HG02571 (cell line): ENCODE measurements around the gene DISP3.

Experiments used
- ATAC-seq: cut with Tn5 transposase; IDR thresholded peaks from one replicate; pipeline ENCODE4 v1.9.1; 2021; ENCODE audit warnings: mild to moderate bottlenecking, moderate library complexity; ENCODE audit not compliant: unreplicated experiment

DISP3 gene

GRCh38 chr1:11538886-11539285, 59.9 kb downstream of the DISP3 start:
- ATAC-seq, result no peak

DNA sequence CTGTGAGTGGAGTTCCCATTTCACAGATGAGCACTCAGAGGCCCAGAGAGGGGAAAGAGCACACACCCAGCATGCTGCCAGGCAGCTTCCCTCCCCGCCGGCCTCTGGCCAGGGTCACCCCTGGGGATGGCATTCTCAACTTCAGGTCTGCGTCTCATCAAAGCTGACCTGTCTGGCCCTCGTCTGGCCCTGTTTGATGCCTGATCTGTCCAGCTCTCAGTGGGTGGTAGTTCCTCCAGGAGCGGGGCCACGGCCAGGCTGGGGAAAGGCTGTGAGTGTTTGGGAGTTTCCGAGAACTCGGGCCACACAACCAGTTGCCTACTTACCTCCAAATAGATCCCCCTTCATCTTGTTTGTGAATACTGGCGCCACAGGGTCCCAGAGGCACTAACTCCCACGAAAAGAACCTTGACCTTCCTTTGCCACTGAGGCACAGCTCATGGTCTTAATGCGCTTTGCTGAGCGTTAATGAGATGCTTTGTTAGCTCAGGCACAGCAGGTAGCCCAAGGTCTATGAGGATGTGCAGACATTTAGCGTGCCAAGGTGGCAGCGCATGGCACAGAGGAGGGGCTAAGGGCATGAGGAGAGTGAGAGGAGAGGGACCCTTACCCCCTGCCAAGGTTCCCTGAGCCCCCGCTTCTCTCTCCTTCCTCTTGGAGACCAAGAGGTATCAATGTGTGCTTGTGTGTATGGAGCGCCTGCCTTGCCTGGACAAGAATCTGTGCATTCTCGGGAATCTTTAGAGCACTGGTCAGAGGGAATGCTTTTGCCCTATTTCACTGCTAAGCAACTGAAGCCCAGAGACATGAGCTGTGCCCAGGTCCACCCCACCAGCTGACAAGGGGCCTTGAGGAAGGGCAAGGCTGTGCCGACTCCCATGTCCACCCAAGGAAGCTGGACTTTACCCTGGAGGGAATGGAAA, 61.2 kb downstream of the DISP3 start:
- no peak for ATAC-seq

GRCh38 chr1:11540773-11541160, 61.8 kb downstream of the DISP3 start:
- ATAC-seq, result no peak

GRCh38 chr1:11541236-11541635, 62.3 kb downstream of the DISP3 start:
- no peak for ATAC-seq

DNA sequence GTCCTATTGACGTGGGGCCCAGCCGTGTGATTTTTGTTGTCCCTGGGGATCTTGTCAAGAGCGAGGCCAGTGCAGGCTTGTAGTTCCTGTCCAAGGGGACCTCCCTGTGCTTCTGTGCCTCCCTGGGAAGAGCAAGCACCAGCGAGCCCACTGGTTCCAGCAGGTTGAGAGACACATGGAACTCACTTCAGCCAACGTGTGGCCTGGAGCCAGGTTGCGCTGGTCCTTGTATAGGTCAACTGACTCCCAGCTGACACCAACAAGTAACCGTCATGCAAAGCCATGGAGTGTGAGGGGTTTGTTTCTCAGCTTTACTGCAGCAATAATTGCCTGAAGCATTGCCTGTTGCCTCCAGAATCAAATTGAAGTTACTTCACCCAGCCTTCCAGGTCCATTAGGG, 63.0 kb downstream of the DISP3 start:
- ATAC-seq, result no peak

DNA sequence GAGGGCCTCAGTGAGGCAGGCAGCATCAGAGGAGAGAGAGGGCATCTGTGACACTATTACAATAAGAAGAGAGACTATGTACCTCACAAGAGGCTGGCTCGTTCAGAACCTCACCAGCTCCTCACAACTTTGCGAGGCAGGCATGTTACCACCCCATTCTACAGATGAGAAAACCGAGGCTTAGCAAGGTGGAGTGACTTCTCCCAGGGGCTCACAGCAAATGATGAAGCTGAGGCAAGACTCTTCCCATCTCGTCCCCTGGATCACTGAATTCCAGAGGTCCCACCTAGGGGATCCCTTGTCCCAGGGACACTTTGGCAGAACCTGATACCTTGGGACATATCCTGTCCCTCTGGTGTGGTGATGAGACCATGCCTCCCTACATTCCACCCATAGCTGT, 64.4 kb downstream of the DISP3 start:
- no peak for ATAC-seq

GRCh38 chr1:11543796-11544195, 64.8 kb downstream of the DISP3 start:
- ATAC-seq, result no peak

DNA sequence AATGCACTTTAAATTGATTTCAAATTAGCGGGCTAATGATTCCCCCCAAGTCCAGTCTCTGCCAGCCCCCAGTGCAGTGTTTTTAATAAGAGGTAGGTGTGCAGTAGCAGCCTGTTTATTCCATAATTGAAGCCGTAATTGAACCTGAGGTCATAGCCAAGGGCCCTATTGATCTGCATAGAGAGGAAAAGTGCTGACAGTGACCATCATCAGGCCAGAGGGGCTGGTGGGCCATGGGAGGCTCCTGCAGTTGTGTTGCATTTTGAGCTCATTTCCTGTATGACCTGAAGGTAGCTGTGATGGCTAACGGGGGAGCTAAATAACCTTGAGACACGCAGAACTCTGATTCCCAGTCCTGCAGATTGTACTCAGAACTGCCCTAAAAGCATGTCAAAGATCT, 67.5 kb downstream of the DISP3 start:
- no peak for ATAC-seq

GRCh38 chr1:11550664-11551283, 71.8 kb downstream of the DISP3 start:
- no peak for ATAC-seq

- ATAC-seq, result no peak
Measured at GRCh38 chr1:11558276-11558675, 79.3 kb downstream of the DISP3 start.

GRCh38 chr1:11558871-11559590, 80.1 kb downstream of the DISP3 start:
- no peak for ATAC-seq

DNA sequence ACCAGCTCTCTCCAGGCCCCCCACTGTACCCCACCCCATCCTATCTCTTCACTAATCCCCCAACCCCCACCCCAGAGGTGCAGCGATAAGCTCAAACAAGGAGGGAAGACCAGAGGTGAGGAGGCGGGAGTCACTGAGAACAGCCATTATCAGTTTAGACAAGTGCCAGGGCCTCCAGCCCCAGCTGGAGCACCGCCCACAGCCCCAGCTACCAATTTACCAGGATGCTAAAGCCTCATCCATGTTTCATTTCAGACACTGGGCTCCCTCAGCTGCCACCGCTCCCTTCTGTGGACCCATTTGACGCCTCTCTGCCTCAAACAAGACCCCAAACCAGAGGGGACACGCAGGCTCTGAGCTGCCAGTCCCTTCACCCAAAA, 80.6 kb downstream of the DISP3 start:
- no peak for ATAC-seq

GRCh38 chr1:11560061-11560460, 81.1 kb downstream of the DISP3 start:
- ATAC-seq, result no peak

GRCh38 chr1:11561740-11562139, 82.8 kb downstream of the DISP3 start:
- ATAC-seq, result no peak

DNA sequence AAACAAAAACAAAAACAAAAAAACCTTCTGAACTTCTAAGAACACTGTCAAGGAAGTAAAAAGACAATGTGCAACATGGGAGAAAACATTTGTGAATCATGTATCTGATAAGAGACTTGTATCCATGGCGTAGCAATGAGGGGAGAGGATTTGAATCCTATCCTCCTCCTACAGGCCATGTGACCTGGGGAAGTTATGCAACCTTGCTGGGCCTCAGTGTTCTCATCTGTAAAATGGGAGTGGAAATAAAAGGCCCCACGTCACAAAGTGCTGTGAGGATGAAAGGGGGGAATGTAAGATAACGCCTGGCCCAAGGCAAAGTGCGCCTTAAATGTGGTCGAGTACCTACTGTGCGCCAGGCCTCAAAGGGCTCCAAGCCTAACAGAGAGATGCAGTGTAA, 83.7 kb downstream of the DISP3 start:
- ATAC-seq, result no peak

DNA sequence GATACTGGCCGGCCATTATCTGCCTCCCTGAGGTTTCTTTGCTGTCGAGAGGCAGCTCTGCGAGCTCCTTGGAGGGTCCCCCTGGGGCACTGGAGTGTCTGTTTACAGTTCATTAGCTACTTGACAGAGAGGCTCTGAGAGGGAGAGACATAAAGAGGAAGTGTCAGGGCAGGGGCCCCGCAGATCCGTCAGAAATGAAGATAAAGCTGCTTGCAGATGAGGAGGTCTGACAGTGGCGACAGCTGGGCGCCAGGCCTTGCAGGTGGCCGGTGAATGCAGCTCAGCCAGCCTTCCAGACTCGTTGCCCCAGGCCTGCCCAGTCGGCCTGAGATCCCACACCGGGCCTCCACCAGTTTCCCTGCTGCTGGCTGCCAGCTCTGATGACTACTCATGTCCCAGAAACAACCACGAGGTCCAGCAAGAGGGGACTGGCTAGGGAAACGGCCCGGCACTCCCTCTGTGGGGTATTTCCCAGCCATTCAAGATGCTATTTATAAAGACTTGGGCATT, 84.7 kb downstream of the DISP3 start:
- ATAC-seq, result no peak

DNA sequence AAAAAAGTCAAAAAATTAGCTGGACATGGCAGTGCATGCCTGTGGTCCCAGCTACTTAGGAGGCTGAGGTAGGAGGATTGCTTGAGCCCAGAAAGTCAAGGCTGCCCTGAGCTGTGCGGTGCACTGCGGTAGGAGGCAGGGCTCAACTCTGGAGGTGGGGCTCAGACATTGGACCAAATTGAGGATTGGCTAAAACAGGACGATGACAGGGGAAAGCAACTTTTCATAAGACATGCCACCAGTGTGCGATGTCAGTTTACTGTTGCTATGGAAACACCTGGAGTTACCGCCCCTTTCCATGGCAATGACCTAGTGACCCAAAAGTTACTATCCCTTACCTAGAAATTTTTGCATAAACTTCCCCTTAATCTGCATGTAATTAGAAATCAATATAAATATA, 85.3 kb downstream of the DISP3 start:
- no peak for ATAC-seq

- no peak for ATAC-seq
Measured at GRCh38 chr1:11566042-11566850, 87.3 kb downstream of the DISP3 start.

GRCh38 chr1:11567244-11568065, 88.5 kb downstream of the DISP3 start:
- ATAC-seq, result no peak

DNA sequence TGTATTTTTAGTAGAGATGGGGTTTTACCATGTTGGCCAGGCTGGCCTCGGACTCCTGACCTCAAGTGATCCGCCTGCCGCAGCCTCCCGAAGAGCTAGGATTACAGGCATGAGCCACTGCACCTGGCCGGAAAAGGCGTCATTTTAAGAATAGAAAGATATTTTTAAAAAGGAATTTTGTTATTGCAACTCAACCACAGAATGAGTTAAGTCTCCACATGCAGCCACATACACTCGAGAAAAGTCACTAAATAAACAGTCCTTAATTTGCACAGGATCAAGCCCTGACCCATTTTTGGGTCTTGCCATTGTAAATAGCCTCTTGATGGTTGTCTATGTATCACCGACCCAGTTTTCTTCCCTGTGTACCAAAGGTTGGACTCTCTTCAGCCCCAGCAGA, 89.7 kb downstream of the DISP3 start:
- no peak for ATAC-seq
